AG09319 (cell line): ENCODE results near the gene RPLP1.
A peak's percentile ranks its signal among the peaks of the same experiment; 100 is the strongest.

Experiments
- DNase-seq: peaks from one replicate; pipeline ENCODE4 v3.0.0-alpha.2; 2010; ENCODE audit warnings: low read depth; ENCODE audit errors: extremely low read depth
- TF ChIP-seq, protein P1 (sequence below): IDR thresholded peaks from 2 replicates; pipeline ENCODE4 v1.5.1; 2011; ENCODE audit warnings: low read depth, mild to moderate bottlenecking, inconsistent platforms, low read length, moderate library complexity

Gene RPLP1

DNA sequence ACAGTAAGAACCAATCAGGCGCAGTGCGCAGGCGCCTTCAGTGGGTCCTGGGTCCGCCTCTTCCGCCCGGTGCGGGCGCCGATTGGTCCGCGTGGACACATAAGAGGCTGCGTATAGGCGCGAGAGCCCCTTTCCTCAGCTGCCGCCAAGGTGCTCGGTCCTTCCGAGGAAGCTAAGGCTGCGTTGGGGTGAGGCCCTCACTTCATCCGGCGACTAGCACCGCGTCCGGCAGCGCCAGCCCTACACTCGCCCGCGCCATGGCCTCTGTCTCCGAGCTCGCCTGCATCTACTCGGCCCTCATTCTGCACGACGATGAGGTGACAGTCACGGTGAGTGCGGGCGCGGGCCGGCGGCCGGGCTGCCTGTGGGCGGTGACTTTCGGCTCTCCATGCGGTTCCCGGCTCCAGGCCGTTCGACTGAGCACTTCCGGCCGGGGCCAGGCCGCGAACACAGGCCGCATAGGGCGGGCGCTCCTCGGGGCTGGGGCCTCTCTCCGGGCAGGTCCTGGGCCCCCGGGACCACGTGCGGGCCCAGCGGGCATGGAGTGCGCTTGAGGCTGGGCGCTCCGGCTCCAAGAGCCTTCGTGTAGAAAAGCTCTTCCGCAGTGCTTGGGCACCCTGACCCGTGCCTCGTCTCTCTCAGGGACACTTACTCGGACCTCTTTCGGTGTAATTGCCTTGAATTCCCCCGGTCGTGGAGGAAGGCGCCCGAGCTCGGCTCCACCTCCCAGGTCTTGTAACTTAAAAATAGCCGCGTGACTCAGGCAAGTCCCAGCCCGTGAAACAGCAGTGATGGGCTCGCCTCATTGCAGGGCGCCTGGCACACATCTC lies at the start of gene RPLP1:
TSS of gene RPLP1 (plus strand) at position 127 of the 830 bp plus-strand sequence. CDS start at position 258, 131 bp downstream.
- DNase-seq = peak; percentile 90
- TF ChIP-seq, protein P1, sequence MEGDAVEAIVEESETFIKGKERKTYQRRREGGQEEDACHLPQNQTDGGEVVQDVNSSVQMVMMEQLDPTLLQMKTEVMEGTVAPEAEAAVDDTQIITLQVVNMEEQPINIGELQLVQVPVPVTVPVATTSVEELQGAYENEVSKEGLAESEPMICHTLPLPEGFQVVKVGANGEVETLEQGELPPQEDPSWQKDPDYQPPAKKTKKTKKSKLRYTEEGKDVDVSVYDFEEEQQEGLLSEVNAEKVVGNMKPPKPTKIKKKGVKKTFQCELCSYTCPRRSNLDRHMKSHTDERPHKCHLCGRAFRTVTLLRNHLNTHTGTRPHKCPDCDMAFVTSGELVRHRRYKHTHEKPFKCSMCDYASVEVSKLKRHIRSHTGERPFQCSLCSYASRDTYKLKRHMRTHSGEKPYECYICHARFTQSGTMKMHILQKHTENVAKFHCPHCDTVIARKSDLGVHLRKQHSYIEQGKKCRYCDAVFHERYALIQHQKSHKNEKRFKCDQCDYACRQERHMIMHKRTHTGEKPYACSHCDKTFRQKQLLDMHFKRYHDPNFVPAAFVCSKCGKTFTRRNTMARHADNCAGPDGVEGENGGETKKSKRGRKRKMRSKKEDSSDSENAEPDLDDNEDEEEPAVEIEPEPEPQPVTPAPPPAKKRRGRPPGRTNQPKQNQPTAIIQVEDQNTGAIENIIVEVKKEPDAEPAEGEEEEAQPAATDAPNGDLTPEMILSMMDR = no peak

DNA sequence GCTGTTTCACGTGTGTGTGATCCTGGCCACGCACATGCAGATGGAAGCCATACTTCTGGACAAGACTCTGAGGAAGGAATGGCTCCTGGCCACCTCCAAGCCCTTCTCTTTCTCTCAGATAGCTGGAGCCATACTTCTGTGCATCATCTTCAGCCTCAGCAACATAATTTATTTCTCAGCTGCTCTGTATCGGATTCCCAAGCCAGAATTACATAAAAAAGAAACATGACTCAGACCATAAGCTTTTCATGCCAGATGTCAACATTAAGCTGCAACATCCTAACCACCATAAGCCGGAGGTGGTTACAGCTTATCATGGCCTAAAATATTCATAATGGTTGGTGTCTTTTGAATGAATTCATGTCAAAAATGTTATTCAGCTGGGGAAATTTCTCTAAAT lies 49.0 kb upstream of the RPLP1 start:
- DNase-seq = peak; percentile 48
- TF ChIP-seq, protein P1 = no peak

DNA sequence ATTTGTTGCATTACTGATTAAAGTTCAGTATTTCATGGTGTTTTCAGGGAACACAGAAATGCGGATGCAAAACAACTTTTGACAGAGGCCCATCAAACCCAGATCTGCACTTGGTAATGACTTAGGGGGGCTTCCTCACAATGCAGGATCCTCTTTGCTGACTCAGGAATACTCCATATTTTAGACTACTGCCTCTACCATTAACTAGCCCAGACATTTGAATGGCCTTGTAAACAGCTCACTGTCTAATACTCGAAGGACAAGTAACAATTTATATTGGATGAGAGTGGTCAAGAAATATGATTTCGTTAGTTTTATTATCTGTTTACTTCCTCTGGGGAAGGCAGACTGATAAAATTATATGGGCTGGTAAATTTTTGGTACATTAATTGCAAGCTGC lies 47.5 kb upstream of the RPLP1 start:
- no peak for DNase-seq
- TF ChIP-seq, protein P1 = no peak

DNA sequence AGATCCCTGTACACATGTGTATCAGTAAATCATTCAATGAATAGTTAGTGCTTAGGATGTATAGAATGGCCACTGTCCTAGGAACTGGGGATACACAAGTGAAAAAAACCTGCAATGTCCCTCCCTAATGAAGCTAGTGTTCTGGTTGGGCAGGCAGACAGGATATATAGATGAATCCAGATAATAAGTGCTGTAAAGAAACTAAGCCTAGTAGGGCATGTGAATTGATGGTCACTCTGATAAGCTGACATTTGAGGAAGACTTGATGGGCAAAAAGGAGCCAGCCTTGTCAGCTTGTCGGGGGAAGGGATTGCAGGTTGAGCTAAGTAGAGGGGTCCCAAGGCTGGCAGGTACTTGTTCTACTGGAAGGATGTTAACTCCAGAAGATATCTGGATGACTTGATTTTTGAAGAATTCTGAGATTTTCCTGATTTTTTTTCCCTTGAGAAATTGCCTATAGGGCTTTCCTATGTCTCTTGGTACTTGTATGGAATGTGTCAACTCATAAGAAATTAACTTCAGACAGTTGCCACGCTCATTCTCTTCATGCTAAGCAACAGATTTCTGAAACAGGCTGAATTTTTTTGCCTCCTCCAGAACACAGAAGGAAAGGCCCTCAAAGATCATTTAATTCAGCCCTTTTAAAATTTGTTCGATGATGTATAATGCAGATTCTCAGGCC lies 44.8 kb upstream of the RPLP1 start:
- DNase-seq = no peak
- TF ChIP-seq, protein P1 = no peak

DNA sequence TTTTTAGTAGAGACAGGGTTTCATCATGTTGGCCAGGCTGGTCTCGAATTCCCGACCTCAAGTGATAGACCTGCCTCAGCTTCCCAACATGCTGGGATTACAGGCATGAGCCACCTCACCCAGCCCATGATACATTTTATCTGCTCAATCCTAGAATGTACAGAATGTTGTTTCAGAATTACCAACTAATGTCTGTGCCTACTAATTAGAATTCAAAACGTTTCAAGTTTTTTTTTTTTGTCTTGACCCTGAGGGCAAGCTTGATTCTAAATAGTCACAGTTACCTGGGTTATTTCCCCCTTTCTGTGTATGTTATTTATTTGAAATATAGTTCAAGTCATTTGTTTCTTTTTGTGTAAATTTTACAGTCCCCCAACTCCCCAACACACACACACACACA lies 43.8 kb upstream of the RPLP1 start:
- no peak for DNase-seq
- TF ChIP-seq, protein P1 = no peak

DNA sequence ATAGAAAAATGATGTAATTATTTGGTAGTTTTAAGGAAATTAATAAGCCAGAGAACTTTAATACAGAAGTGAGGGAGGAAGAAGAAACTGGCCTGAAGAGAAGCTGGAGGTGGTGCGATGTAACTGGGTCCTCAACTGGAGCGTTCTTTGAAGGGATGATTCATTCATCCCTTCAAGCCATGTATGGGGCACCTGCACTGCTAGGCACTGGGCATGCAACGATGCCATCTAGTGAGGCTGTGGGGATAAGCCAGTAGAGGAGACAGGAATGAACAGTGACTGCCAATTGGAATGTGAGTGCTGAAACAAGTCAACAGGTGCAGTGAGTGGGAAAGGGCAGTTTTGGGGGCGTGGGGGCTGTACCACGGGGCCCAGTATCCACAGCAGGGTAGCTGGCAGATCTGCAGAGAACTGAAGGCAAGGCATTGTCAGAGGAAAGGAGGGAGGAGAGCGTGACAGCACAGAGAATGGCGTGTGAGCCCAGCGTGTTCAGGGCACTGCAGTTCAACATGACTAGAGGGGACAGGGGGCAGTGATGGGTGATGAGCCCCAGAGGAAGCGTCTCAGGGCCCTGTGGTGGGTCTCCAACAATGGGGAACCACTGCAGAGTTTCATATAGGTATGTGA lies 42.3 kb upstream of the RPLP1 start:
- no peak for DNase-seq
- TF ChIP-seq, protein P1 = peak; percentile 26

DNA sequence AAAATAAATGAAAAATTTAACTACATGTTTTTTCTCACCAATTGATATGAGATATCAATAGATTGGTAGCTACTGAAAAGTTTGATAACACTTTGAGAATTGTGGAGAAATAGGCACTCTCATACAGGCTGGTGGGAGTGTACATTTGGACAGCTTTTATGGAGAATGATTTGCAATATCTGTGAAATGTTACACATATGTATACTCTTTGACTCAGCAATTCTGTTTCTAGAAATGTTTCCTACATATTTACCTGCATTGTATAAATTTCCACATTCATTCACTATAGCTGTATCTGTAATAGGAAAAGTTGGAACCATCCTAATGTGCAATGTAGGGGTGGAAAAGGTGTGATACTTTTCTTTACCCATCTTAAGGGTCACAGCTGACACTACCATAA lies 40.3 kb upstream of the RPLP1 start:
- no peak for DNase-seq

More for the DNA sequence above, 40.3 kb upstream of the RPLP1 start:
- TF ChIP-seq, protein P1 = no peak
